Gastroesophageal sphincter (tissue), 3 donors: ENCODE results near the gene SLX9.

Experiments used
- CTCF ChIP-seq, 4 experiments: fragments of 200-600 bp in 2 of 4; fragments of 450-650 bp in 2 of 4; sonication (generic) in 1 of 4; IDR thresholded peaks; one replicate each; pipeline ENCODE4 v1.5.1; 2017 to 2019; ENCODE audit warnings: antibody characterized with exemption in 4 of 4, mild to moderate bottlenecking in 2 of 4, moderate library complexity in 2 of 4
- EP300 ChIP-seq: sonication (generic); formaldehyde crosslinking; IDR thresholded peaks from one replicate; pipeline ENCODE4 v1.6.1; 2017; ENCODE audit warnings: antibody characterized with exemption, mild to moderate bottlenecking
- POLR2A ChIP-seq, 2 donors: fragments of 450-650 bp; IDR thresholded peaks; one replicate each; pipeline ENCODE4 v1.6.1; 2017; ENCODE audit warnings: antibody characterized with exemption in 2 of 2, mild to moderate bottlenecking in 2 of 2, moderate library complexity in 1 of 2
- POLR2AphosphoS5 ChIP-seq: sonication (generic); formaldehyde crosslinking; IDR thresholded peaks from one replicate; pipeline ENCODE4 v1.6.1; 2017; ENCODE audit warnings: antibody characterized with exemption

GRCh38 chr21:44960141-44961092, 20.6 kb downstream of the SLX9 start:
- no peak for TF ChIP-seq CTCF (IDR thresholded peaks at IDR 0.05)
- no peak for TF ChIP-seq POLR2AphosphoS5
- TF ChIP-seq POLR2A (IDR thresholded peaks at IDR 0.05): no peak
- TF ChIP-seq EP300: no peak
